CD14-positive monocyte (primary cell): ENCODE data around the gene C2CD4A. TPM values are rescaled to one million over a fixed set of nuclear protein-coding genes. Genes with fewer than 3 reads are reported as not detected.
A peak's percentile ranks its signal among the peaks of the same experiment; 100 is the strongest.

Experiments used
- DNase-seq, 3 donors: peaks; one replicate each; pipeline ENCODE4 v3.0.0-alpha.2; 2011 to 2022
- H2AFZ ChIP-seq: 2 replicates; pipeline ENCODE4 v1.6.0; 2012; ENCODE audit warnings: mild to moderate bottlenecking, low read depth, low read length, inconsistent platforms; ENCODE audit not compliant: insufficient read depth, poor library complexity, severe bottlenecking
- H3K27ac ChIP-seq, 2 donors: 1 replicate in 1 of 2; 2 replicates in 1 of 2; pipeline ENCODE4 v1.5.1; 2012 to 2013; ENCODE audit warnings: low read length in 2 of 2, control low read depth in 1 of 2, inconsistent platforms in 1 of 2, low read depth in 1 of 2, mild to moderate bottlenecking in 1 of 2
- H3K27me3 ChIP-seq, 2 donors: one replicate each; pipeline versions ENCODE4 v1.6.0 to v1.6.1; 2011 to 2013; ENCODE audit warnings: low read length in 2 of 2; ENCODE audit not compliant: control insufficient read depth in 2 of 2, insufficient read depth in 2 of 2
- H3K36me3 ChIP-seq, 2 donors: replicated peaks in 1 of 2; 1 replicate in 1 of 2; 2 replicates in 1 of 2; pipeline versions ENCODE4 v1.5.1 to v1.6.1; 2012 to 2013; ENCODE audit warnings: low read length in 2 of 2, control low read depth in 1 of 2, inconsistent platforms in 1 of 2, mild to moderate bottlenecking in 1 of 2; ENCODE audit not compliant: insufficient read depth in 2 of 2, control insufficient read depth in 1 of 2
- H3K4me1 ChIP-seq, 2 donors: 1 replicate in 1 of 2; 2 replicates in 1 of 2; pipeline versions ENCODE4 v1.5.1 to v1.6.1; 2012 to 2013; ENCODE audit warnings: low read length in 2 of 2, control low read depth in 1 of 2, inconsistent platforms in 1 of 2, mild to moderate bottlenecking in 1 of 2, moderate library complexity in 1 of 2; ENCODE audit not compliant: insufficient read depth in 2 of 2, control insufficient read depth in 1 of 2
- H3K4me2 ChIP-seq: replicated peaks from 2 replicates; pipeline ENCODE3; 2012; ENCODE audit warnings: low read length, moderate library complexity, mild to moderate bottlenecking; ENCODE audit not compliant: poor library complexity, severe bottlenecking; ENCODE audit errors: extremely low read depth
- H3K4me3 ChIP-seq, 3 experiments: fragments of 200-600 bp in 1 of 3; sonication (generic) in 1 of 3; replicated peaks in 1 of 3; 1 replicate in 2 of 3; 2 replicates in 1 of 3; pipeline ENCODE4 v1.5.1; 2011 to 2013; ENCODE audit warnings: low read length in 3 of 3, mild to moderate bottlenecking in 3 of 3, control low read depth in 2 of 3, low read depth in 2 of 3, inconsistent platforms in 1 of 3, moderate library complexity in 1 of 3
- H3K79me2 ChIP-seq: 2 replicates; pipeline ENCODE4 v1.6.0; 2012; ENCODE audit warnings: mild to moderate bottlenecking, control low read depth, inconsistent platforms, low read length, moderate library complexity; ENCODE audit not compliant: insufficient read depth
- H3K9ac ChIP-seq: 2 replicates; pipeline ENCODE4 v1.6.0; 2017; ENCODE audit warnings: low read length, mild to moderate bottlenecking; ENCODE audit not compliant: insufficient read depth, poor library complexity, severe bottlenecking
- H3K9me3 ChIP-seq, 2 donors: replicated peaks in 1 of 2; 1 replicate in 1 of 2; 2 replicates in 1 of 2; pipeline versions ENCODE4 v1.5.1 to v1.6.1; 2012 to 2013; ENCODE audit warnings: low read length in 2 of 2, control low read depth in 1 of 2; ENCODE audit not compliant: control insufficient read depth in 1 of 2, insufficient read depth in 1 of 2
- H4K20me1 ChIP-seq: 2 replicates; pipeline ENCODE4 v1.6.0; 2012; ENCODE audit warnings: mild to moderate bottlenecking, low read length, control low read depth, moderate library complexity; ENCODE audit not compliant: insufficient read depth
- H3K27ac Mint-ChIP-seq, 7 donors: one replicate each; pipeline ENCODE4 v1.8.0; 2020; ENCODE audit warnings: mild to moderate bottlenecking in 7 of 7, mixed read lengths in 7 of 7, moderate library complexity in 6 of 7, inconsistent platforms in 2 of 7
- H3K27me3 Mint-ChIP-seq, 3 donors: one replicate each; pipeline ENCODE4 v1.8.0; 2021 to 2022; ENCODE audit warnings: low read depth in 3 of 3, mild to moderate bottlenecking in 3 of 3, mixed read lengths in 3 of 3, moderate library complexity in 3 of 3, inconsistent platforms in 1 of 3
- H3K36me3 Mint-ChIP-seq, 2 donors: one replicate each; pipeline ENCODE4 v1.8.0; 2020; ENCODE audit warnings: mixed read lengths in 2 of 2, inconsistent platforms in 1 of 2, mild to moderate bottlenecking in 1 of 2
- H3K4me1 Mint-ChIP-seq: one replicate; pipeline ENCODE4 v1.8.0; 2020; ENCODE audit warnings: mild to moderate bottlenecking, mixed read lengths
- H3K4me3 Mint-ChIP-seq, 2 donors: one replicate each; pipeline ENCODE4 v1.8.0; 2020; ENCODE audit warnings: mild to moderate bottlenecking in 2 of 2, mixed read lengths in 2 of 2, moderate library complexity in 1 of 2
- H3K9me3 Mint-ChIP-seq, 7 donors: one replicate each; pipeline ENCODE4 v1.8.0; 2020 to 2022; ENCODE audit warnings: mixed read lengths in 7 of 7, mild to moderate bottlenecking in 6 of 7, moderate library complexity in 6 of 7, inconsistent platforms in 2 of 7
- CTCF ChIP-seq: fragments of 200-600 bp; IDR thresholded peaks from one replicate; pipeline ENCODE4 v1.8.0; 2022; ENCODE audit warnings: antibody characterized with exemption, mild to moderate bottlenecking
- WGBS: methylation state at CpG from one replicate; pipeline ENCODE4 v1.1.5; 2013; ENCODE audit warnings: missing lambda C conversion rate; ENCODE audit not compliant: insufficient coverage; 5-methylcytosine and 5-hydroxymethylcytosine counted together
- intact Hi-C, 2 donors: fragments of 100-400 bp; cut with micrococcal nuclease; formaldehyde crosslinking; loops; one replicate each; pipeline versions ENCODE4 v1.15.0 to v1.15.1; 2023
- polyA plus RNA-seq, 3 donors: library from polyadenylated mRNA; depleted of rRNA in 1 of 3; unstranded in 2 of 3; stranded (reverse) in 1 of 3; fragments of 300-500 nt in 2 of 3; fragments of >200 nt in 1 of 3; fragmentation: Illumina TruSeq in 2 of 3; gene quantifications; 1 replicate in 2 of 3; 2 replicates in 1 of 3; pipeline ENCODE4 v1.2.3, GENCODE V29; 2012 to 2021

C2CD4A gene
- polyA plus RNA-seq, 3 donors, result not detected

DNA sequence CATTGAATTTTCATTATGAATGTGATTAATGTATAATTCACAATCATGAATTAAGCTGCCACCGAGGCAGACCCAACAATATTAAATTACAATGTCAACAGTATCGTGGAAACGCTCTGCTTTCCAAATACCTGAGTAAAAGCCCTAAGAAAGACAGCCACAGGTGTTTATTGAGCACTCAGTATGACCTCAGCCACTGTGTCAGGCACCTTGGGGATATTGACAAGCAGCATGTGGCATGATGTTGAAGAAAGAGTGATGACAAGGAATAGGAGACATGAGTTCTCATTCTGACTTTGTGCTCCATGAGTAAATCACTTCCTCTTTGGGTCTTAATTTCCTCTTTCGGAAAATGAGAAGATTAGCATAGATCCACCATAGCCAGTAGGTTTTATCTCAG, 12.8 kb downstream of the C2CD4A start:
- peaks cover 0 to 17% (median 6%) of the 10 kb centered on the region in 3 donors for H3K27me3 Mint-ChIP-seq
- Histone ChIP-seq H2AFZ (no peak overlapping the region), H4K20me1 (no peaks in the 10 kb centered on the region), H3K9me3 (peaks cover 0 to 6% of the 10 kb centered on the region in 2 donors), H3K9ac (no peak overlapping the region), H3K36me3 (no peaks in the 10 kb centered on the region), H3K4me3 (no peak overlapping the region), H3K4me2 (no peak overlapping the region), H3K27ac (no peak overlapping the region), H3K27me3 (no peaks in the 10 kb centered on the region), H3K4me1 (no peaks in the 10 kb centered on the region), H3K79me2 (no peaks in the 10 kb centered on the region)
- no peak overlapping the region for H3K27ac Mint-ChIP-seq
- no peak for TF ChIP-seq CTCF
- no peak overlapping the region for H3K4me3 Mint-ChIP-seq
- intact Hi-C loops, result no loop called here
- 100% methylated on average over 2 of the region's 4 CpGs for WGBS
- no peaks in the 10 kb centered on the region for H3K4me1 Mint-ChIP-seq
- H3K9me3 Mint-ChIP-seq, result peaks cover 3 to 10% (median 6%) of the 10 kb centered on the region in 7 donors
- DNase-seq, result peak in 2 of 3 donors; percentile 20 to 37
- no peaks in the 10 kb centered on the region for H3K36me3 Mint-ChIP-seq

DNA sequence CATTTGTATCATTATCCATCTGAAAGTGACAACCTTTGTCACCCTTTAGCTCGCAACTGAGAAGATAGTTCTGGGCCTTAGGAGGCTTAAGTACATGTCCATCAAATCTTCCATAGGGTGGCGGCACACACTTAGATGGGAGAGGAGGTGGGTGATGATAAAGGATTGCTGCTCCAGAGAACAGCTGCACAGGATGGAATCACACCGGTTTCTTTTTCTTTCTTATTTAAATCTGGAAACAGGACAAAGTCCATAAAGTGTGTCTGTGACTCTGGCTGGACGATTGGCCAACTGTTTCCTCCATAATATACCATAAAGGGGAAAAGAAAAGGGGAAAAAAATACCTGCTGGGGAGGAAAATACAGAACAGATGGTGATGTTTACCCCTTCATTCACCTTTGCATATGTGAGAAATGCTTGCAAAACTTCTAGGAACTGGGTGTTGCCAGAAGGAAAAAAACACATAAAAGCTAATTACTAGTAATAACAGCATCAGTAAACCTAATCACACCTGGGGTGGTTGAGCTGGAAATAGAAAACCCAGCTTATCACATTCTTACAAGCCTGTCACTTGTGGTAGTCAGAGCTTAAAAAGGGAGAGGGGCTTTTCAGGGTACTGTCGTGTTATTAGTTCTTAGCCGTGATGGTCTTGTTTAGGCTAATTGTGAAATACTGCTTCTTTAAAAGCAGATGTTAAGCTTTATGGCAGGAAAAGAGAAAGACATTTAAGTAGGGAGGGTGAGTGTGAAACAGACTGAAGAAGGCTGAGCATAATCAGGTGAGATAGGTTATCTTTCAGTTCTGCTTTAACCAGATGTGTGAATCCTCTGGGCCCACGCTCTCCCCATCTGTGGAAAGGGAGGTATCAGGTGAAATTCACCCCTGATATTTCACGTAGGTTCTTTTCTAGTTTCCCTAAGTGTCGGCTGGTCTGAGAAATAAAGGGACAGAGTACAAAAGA, 16.7 kb downstream of the C2CD4A start:
- H3K27ac ChIP-seq, result no peak overlapping the region
- Mint-ChIP-seq H3K4me3 (no peak overlapping the region), H3K36me3 (no peaks in the 10 kb centered on the region), H3K27ac (peak overlapping the region in 1 of 7 donors; percentile 36), H3K9me3 (peaks cover 2 to 11% (median 7%) of the 10 kb centered on the region in 7 donors), H3K27me3 (peaks cover 0 to 9% (median 0%) of the 10 kb centered on the region in 3 donors), H3K4me1 (peaks cover 5% of the 10 kb centered on the region)
- no peak overlapping the region for H2AFZ ChIP-seq
- intact Hi-C loops, result no loop called here
- H3K36me3 ChIP-seq, result no peaks in the 10 kb centered on the region
- 97% methylated on average over 6 of the region's 9 CpGs for WGBS
- H3K27me3 ChIP-seq, result no peaks in the 10 kb centered on the region
- peaks cover 0 to 6% of the 10 kb centered on the region in 2 donors for H3K4me1 ChIP-seq
- no peak for DNase-seq
- no peak overlapping the region for H3K9ac ChIP-seq
- H4K20me1 ChIP-seq, result no peaks in the 10 kb centered on the region
- no peaks in the 10 kb centered on the region for H3K79me2 ChIP-seq
- H3K4me2 ChIP-seq, result no peak overlapping the region
- no peak overlapping the region for H3K4me3 ChIP-seq
- no peak for TF ChIP-seq CTCF
- peaks cover 0 to 6% of the 10 kb centered on the region in 2 donors for H3K9me3 ChIP-seq
